Hindlimb muscle (tissue), 1 donor: Measurements from ENCODE around the gene PNO1. TPM values are rescaled to one million over a fixed set of nuclear protein-coding genes. Genes with fewer than 3 reads are reported as not detected.
"Not testable (repeated sequence)": the region's sequence is repeated elsewhere in the genome, so short reads cannot be mapped to it uniquely, and the experiment has no call there.

Experiments
- DNase-seq: peaks from one replicate; pipeline ENCODE4 v3.0.0-alpha.2; 2013
- polyA plus RNA-seq: library from polyadenylated mRNA; unstranded; fragments of 120-200 nt; gene quantifications from one replicate; pipeline ENCODE4 v1.2.1, GENCODE V29; 2013; ENCODE audit not compliant: insufficient read length

The PNO1 gene
- polyA plus RNA-seq, 1 donor, result 15.5 TPM

- DNase-seq, result no peak
Observed at GRCh38 chr2:68158134-68158447, 403 bp downstream of the PNO1 start.

GRCh38 chr2:68163641-68164040, 6.0 kb downstream of the PNO1 start:
- DNase-seq, result no peak

GRCh38 chr2:68167186-68167585, 9.5 kb downstream of the PNO1 start:
- no peak for DNase-seq

- no peak for DNase-seq
Observed at GRCh38 chr2:68169308-68169707, 11.6 kb downstream of the PNO1 start.

DNA sequence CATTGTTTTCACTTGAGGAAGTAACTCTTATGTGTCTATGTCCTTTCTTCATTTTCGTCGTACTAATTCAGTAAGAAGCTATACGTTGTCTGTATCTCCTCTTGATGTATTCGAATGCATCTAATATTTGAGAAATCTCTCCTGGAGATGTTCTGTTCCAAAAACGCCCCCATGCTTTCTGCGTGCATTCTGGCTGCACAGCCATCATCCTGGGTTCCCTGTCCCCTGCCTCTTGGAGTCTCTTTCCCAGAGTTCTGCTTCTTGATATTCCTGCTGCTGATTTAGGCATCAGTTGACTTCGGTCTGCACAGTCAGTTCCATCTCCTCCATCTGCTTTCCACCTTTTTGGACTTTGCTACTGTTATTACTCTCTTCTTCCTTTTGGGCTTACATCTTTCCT, 13.5 kb downstream of the PNO1 start:
- no peak for DNase-seq

GRCh38 chr2:68171684-68172083, 14.0 kb downstream of the PNO1 start:
- no peak for DNase-seq

GRCh38 chr2:68172521-68172920, 14.8 kb downstream of the PNO1 start:
- no peak for DNase-seq

DNA sequence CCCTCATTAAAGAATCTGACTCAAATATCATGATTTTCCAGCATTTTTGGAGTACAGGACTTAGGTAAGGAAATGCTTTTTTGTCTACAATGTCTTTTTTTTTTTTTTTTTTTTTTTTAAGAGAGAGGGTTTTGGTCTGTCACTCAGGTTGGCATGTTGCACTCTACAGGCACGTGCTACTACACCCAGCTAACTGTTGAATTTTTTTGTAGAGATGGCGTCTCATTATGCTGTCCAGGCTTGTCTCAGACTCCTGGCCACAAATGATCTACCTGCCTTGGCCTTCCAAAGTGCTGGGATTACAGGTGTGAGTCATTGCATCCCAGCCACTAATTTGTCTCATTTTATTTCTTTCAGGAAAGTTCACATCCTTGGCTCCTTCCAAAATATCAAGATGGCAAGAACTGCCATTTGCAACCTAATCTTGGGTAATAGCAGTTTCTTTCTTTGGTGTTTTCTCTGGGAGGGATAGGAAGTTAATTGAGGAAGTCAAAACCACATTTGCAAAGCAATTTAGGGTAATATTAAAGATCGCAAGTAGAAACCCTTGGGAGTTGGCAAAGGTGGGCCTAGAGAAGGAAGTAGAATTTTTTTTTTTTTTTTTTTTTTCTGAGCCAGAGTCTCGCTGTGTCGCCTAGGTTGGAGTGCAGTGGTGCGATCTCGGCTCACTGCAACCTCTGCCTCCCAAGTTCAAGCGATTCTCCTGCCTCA, 15.5 kb downstream of the PNO1 start:
- no peak for DNase-seq

DNA sequence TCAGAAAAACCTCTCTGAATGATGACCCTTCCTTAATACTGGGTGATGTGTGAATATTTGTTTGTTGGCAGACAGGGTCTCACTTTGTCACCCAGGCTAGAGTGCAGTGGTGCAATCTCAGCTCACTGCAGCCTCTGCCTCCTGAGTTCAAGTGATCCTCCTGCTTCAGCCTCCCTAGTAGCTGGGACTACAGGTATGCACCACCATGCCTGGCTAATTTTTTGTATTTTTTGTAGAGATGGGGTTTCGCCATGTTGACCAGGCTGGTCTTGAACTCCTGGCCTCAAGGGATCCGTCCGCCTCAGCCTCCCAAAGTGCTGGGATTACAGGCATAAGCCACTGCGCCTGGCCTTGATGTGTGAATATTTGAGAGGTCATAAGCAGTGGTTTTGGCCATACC, 17.5 kb downstream of the PNO1 start:
- not testable (repeated sequence) for DNase-seq

GRCh38 chr2:68176657-68177056, 19.0 kb downstream of the PNO1 start:
- DNase-seq, result no peak

DNA sequence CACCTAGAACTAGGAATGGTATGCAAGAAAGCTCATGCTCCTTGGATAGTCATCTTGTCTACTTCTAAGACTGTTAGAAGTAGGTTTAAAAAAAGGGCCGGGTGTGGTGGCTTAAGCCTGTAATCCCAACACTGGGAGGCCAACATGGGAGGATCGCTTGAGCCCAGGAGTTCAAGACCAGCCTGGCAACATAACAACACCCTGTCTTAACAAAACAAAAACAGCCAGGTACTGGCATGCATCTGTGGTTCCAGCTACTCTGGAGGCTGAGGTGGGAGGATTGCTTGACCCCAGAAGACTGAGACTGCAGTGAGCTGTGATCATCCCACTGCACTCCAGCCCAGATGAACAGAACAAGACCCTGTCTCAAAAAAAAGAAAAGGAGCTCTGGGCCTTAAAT, 19.9 kb downstream of the PNO1 start:
- DNase-seq, result no peak

- DNase-seq, result no peak
Observed at GRCh38 chr2:68178432-68178831, 20.7 kb downstream of the PNO1 start.

- DNase-seq, result no peak
Observed at GRCh38 chr2:68178954-68179627, 21.4 kb downstream of the PNO1 start.

DNA sequence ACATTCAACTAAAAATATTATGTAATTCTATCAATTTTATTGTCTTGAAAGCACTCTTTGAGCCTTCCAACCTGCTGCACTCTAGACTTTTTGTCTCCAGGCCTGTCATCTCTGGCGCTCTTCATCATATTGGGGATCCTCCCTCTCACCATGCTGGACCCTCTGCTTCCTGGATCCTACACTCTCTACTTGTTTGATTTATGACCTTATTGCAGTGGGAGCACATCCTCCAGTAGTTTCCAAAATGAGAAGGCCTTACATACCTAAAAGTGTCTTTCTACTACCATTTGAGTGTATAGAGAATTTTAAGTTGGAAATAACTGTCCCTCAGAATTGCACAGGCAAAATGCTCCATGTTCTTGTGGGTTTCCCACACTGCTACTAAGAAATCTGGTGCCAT, 25.2 kb downstream of the PNO1 start:
- DNase-seq, result no peak

- DNase-seq, result no peak
Observed at GRCh38 chr2:68185541-68186164, 28.0 kb downstream of the PNO1 start.

DNA sequence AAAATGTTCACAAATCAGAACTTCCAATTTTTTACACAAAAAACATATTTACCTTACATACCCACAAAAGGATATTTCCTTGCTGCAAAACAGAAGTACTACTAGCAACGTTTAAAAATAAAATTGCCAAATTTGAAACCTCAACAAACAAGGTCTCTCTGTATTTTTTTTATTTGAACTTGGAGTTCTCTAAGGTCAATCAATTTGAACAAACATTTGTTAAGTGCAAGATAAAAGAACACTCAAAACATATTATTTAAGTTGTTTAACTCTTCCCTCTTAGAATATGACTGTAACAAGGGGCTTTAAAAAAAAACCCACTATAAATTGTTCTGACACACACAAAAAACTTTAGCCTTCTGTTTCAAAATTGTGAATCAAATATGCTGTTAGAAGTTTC, 29.6 kb downstream of the PNO1 start:
- no peak for DNase-seq

GRCh38 chr2:68188831-68189230, 31.1 kb downstream of the PNO1 start:
- DNase-seq, result no peak

DNA sequence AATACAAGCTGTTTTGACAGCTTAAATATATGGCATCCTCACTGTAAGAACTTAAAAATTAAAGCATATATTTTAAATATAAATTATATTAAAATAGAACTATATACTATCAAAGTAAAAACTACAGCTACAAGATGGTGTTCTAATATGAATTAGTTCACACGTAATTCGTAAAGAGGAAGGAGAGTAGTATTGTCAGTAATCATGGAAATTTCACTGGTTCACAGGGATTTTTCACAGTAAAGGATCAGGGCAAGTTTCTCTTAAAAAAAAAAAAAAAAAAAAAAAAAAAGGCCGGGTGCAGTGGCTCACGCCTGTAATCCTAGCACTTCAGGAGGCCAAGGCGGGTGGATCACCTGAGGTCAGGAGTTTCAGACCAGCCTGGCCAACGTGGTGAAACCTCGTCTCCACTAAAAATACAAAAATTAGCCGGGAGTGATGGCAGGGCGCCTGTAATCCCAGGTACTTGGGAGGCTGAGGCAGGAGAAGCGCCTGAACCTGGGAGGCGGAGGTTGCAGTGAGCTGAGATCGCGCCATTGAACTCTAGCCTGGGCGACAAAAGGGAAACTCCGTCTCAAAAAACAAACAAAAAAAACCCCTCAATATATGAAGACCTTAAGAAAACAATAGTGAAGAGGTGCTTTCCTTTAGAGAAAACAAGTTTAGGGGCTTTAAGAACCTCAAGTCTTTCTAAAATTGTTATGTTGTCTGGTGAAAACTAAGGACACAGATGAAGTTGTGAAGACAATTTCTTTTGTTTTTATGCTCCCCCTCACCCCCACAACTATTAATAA, 32.5 kb downstream of the PNO1 start:
- no peak for DNase-seq

DNA sequence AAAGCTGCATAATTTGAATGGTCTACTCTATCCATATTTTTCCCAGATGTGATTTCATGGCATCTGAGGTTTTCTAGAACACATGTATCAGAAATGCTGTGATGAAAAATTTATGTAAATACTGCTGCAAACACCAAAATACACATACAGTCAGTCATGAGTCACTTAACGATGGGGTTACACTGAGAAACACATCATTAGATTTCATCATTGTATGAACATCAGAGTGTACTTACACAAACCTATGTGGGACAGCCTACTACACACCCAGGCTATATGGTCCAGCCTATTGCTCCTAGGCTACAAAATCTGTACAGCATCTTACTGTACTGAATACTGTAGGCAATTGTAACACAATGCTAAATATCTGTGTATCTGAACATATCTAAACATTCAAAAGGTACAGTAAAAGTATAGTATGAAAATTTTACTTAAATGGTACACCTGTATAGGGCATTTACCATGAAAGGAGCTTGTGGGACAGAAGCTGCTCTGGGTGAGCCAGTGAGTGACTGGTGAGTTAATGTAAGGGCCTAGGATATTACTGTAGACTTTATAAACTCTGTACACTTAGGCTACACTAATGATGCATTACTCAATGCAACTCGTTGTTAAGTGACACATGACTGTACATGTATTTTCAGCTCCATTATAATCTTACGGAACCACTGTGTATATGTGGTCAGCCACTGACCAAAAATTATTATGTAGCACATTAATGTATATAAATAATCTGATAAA, 33.5 kb downstream of the PNO1 start:
- DNase-seq, result no peak

- DNase-seq, result no peak
Observed at GRCh38 chr2:68193144-68193543, 35.5 kb downstream of the PNO1 start.

DNA sequence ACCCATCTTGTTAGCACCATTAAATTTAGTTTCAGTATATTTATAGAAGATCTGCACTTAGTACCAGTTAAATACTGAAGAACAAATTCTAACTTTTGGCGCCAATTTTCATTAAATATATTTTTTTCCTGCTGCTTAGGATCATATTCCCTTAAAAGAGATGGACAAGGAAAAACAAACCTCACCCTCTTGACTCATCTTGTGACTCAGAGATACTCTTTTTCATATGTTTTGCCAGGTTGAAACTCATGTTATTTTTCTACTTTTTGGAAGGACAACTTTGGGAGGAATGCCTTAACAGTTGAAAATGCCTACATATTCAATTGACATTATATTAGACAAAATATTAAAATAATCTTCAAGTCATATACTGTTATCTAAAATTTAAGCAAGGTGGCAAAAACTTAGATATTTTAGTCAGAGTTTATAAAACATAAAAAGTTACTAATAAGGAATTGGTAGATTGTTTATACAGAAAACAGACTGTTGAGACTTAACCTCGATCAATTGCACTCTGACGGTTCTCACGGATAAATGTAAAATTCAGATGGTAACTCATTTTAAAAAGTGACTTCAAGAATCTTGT, 36.2 kb downstream of the PNO1 start:
- no peak for DNase-seq

DNA sequence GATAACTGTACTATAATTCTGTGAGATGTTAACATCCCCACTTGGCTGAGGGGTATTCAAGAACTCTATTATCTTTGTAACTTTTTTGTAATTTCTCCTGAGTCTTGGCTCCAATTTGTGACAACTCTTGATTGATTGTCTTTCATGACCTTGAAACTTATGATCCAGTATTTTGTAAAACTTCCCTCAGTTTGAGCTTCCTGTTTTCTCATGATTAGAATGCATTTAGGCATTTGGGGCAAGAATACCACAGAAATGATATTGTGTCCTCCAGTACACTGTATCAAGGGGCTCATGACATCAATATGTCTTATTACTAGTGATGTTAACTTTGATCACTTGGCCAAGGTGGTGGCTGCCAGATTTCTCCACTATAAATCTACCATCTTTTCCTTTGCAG, 37.4 kb downstream of the PNO1 start:
- no peak for DNase-seq
